GM21723 (cell line): Measurements from ENCODE around the gene SDHAF1.
A peak's percentile ranks its signal among the peaks of the same experiment; 100 is the strongest.
"Not testable (repeated sequence)": the region's sequence is repeated elsewhere in the genome, so short reads cannot be mapped to it uniquely, and the experiment has no call there.

Experiments used
- ATAC-seq: cut with Tn5 transposase; IDR thresholded peaks from one replicate; pipeline ENCODE4 v1.9.1; 2021; ENCODE audit warnings: mild to moderate bottlenecking, moderate library complexity; ENCODE audit not compliant: unreplicated experiment

The SDHAF1 gene, protein sequence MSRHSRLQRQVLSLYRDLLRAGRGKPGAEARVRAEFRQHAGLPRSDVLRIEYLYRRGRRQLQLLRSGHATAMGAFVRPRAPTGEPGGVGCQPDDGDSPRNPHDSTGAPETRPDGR

GRCh38 chr19:35995048-35995993 is at the start of gene SDHAF1:
Gene SDHAF1, plus strand, starts transcription at chr19:35995188. Its CDS starts 87 bp downstream, at chr19:35995275.
- ATAC-seq, result peak; percentile 73

- ATAC-seq, result no peak
These were observed 48.8 kb upstream of the SDHAF1 start for GRCh38 chr19:35946203-35946602.

- no peak for ATAC-seq
These were observed 45.9 kb upstream of the SDHAF1 start for GRCh38 chr19:35949131-35949530.

GRCh38 chr19:35955881-35956634 is 38.9 kb upstream of the SDHAF1 start:
- no peak for ATAC-seq

DNA sequence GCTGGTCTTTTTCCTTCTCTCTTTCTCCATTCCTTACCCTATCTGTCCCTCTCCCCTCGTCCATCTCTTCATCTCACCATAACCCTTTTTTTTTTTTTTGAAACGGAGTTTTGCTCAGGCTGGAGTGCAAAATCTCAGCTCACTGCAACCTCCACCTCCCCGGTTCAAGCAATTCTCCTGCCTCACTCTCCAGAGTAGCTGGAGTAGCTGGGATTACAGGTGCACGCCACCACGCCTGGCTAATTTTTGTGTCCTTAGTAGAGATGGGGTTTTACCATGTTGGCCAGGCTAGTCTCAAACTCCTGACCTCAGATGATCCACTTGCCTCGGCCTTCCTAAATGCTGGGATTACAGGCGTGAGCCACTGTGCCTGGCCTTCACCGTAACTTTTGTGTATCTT is 37.6 kb upstream of the SDHAF1 start:
- not testable (repeated sequence) for ATAC-seq

GRCh38 chr19:35958660-35959039 is 36.3 kb upstream of the SDHAF1 start:
- ATAC-seq, result no peak

DNA sequence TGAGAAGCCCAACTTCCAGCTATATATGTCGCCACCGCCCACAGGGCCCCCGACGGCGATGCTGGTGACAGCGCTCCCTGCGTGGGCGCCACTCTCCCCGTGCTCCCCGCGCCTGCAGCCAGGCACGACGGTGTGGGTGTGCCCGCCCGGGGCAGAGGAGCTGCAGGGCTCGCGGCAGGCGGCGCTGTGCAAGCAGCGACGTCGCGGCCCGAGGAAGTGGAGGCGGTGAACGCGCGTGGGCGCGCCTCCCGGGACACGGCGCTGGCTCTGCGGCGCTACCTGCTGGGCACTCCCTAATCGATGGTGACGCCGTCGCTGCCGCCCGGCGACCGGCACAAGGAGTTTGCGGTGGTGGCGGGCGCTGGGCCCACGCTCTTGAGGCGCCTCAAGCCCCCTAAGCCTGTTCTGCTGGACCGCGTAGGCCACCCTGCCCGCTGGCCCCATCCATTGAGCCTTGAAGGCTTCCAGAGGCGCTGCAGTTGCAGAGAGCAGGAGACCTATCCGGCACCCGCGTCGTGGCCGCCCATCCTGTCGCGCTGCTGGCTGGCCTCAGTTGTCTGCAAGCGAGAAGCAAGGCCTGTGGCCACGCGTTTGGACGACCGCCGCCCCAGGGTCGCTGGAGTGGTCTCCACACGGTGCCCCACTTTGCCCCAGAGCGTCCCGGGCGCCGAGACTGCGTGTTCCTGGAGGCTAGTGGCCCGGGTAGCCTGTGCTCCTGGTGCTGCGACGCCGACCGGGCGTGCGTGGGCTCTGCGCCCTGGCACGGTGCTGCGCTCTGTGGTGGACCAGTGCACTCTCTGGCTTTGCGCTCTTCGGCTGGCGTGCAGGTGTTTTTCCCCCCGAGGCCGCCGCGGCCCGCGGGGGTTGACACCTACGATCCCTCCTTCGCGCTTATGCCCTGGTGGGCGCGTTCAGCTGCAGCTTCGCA is 35.7 kb upstream of the SDHAF1 start:
- no peak for ATAC-seq

- ATAC-seq, result no peak
These were observed 35.0 kb upstream of the SDHAF1 start for GRCh38 chr19:35959968-35960320.

- no peak for ATAC-seq
These were observed 34.5 kb upstream of the SDHAF1 start for GRCh38 chr19:35960432-35960972.

GRCh38 chr19:35963514-35963913 is 31.5 kb upstream of the SDHAF1 start:
- no peak for ATAC-seq

- no peak for ATAC-seq
These were observed 28.2 kb upstream of the SDHAF1 start for GRCh38 chr19:35966771-35967170.

DNA sequence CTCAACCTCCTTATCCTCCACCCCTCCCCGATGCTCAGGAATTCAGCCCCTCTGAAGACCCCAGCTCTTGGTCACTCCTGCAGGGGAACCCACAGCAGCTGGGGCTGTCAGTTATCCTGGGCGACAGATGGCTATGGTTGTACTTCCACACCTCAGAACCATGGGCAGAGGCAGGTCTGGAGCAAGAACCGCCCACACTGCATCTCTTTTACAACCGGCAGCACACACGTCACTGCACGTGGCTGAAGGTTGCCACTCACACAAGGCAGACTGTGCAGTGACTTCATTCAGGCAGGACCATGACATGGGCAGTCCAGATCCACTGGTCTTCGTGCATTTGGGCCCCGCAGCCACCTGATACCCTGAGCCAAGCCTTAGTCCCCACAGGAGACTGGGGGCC is 21.5 kb upstream of the SDHAF1 start:
- no peak for ATAC-seq

GRCh38 chr19:35975608-35976214 is 19.3 kb upstream of the SDHAF1 start:
- ATAC-seq, result no peak

DNA sequence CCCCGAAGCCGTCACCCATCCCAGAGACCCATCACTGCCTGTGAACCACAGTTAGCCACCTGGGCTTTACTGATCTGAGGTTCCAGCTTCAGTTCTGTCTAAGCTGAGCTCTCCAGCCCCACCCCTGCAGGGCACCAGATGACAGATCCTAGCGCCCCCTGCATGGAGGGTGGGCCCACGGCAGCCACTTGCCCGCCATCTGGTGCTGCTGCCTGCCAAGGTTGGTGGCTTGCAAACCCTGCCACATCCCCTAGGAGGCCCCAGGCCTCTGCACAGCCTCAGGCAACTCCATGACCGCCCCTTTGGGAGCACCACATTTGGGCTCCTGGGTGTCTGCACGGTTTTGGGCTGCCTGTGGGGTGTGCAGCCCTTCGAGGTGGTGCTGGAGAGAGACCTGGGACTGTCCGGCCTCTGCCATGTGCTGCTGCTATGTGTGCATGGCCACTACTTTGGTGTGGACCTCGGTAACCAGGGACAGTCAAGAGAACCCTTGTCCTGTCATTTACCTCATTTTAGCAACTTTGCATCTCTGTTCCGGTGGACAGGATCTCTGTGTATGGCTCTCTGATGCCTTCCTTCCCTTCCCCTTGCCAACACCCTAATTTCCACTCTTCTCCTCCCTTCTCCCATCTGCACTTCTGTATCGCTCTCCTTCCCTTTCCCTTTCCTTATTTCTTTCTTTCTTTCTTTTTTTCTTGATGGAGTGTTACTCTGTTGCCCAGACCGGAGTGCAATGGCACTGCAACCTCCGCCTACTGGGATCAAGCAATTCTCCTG is 17.4 kb upstream of the SDHAF1 start:
- no peak for ATAC-seq

- ATAC-seq, result no peak
These were observed 16.7 kb upstream of the SDHAF1 start for GRCh38 chr19:35978271-35978670.

DNA sequence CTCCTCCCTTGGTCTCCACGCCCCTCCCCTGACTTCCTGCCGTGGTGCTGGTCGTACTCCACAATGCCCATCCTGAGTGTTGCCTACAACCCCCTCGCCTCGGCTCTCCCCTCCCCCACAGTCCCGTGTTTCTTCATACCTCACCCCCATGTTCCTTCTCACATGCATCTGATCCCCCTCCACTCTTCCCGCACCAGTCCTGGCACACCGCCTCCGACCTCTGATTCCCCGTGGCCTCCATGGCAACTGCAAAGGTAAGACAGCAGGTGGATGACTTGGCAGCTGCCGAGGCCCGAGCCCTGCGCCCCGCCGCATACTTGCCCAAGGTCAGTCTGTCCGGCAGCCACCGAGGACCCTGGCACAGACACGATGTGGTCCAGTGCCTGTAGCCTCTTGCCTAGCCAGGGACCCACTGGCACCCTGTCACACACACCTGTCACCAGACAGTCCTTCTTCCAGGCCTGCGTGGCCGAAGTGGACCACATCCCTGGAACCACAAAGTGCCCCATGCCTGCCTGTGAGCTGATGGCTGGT is 16.1 kb upstream of the SDHAF1 start:
- ATAC-seq, result no peak

GRCh38 chr19:35980997-35981396 is 14.0 kb upstream of the SDHAF1 start:
- not testable (repeated sequence) for ATAC-seq

GRCh38 chr19:35983177-35983576 is 11.8 kb upstream of the SDHAF1 start:
- ATAC-seq, result no peak

- ATAC-seq, result no peak
These were observed 8.9 kb upstream of the SDHAF1 start for GRCh38 chr19:35986111-35986510.
